K562 (cell line): ENCODE data around the gene EIF2S2. TPM values are rescaled to one million over a fixed set of nuclear protein-coding genes. Genes with fewer than 3 reads are reported as not detected.

Experiments
- CEBPB ChIP-seq: fragments of 450-650 bp; IDR thresholded peaks from 2 replicates; pipeline ENCODE4 v1.6.1; 2016; ENCODE audit warnings: missing genetic modification characterization, missing compliant biosample characterization
- E4F1 ChIP-seq: fragments of 250-450 bp; sonication (Bioruptor Pico); IDR thresholded peaks from 2 replicates; pipeline ENCODE4 v1.5.0; 2021; ENCODE audit warnings: mild to moderate bottlenecking, borderline replicate concordance
- GTF2E2 ChIP-seq: fragments of 200-800 bp; sonication (Bioruptor generic); IDR thresholded peaks from 2 replicates; pipeline ENCODE4 v1.6.1; 2016; ENCODE audit warnings: missing genetic modification characterization, missing compliant biosample characterization
- GTF2F1 ChIP-seq: IDR thresholded peaks from 2 replicates; pipeline ENCODE4 v1.6.1; 2011; ENCODE audit warnings: low read depth, low read length, improper control_type of control experiment
- HMG20A ChIP-seq: fragments of 450-650 bp; formaldehyde crosslinking; conservative IDR thresholded peaks from 2 replicates; pipeline ENCODE4 v1.4.0; 2020; ENCODE audit warnings: mild to moderate bottlenecking, mixed read lengths
- HOXB6 ChIP-seq: fragments of 250-450 bp; sonication (Bioruptor Pico); IDR thresholded peaks from 2 replicates; pipeline ENCODE4 v1.5.1; 2022; ENCODE audit warnings: mild to moderate bottlenecking, borderline replicate concordance
- IRF1 ChIP-seq: sonication (generic); formaldehyde crosslinking; IDR thresholded peaks from 2 replicates; pipeline ENCODE4 v1.8.0; 2022; ENCODE audit warnings: missing genetic modification reagents, mild to moderate bottlenecking, borderline replicate concordance
- JUN ChIP-seq, 2 experiments: sonication (generic) in 1 of 2; formaldehyde crosslinking in 1 of 2; IDR thresholded peaks; 2 replicates each; pipeline versions ENCODE4 v1.6.1 to v1.8.0; 2012 to 2022; ENCODE audit warnings: borderline replicate concordance in 2 of 2, mild to moderate bottlenecking in 2 of 2, improper control_type of control experiment in 1 of 2, low read depth in 1 of 2, low read length in 1 of 2, missing genetic modification reagents in 1 of 2
- KDM1A ChIP-seq, 2 experiments: fragments of 450-650 bp; IDR thresholded peaks; 2 replicates each; pipeline ENCODE4 v1.6.1; 2016; ENCODE audit warnings: mild to moderate bottlenecking in 2 of 2
- L3MBTL2 ChIP-seq: fragments of 450-650 bp; IDR thresholded peaks from 2 replicates; pipeline ENCODE4 v1.6.1; 2016; ENCODE audit warnings: mild to moderate bottlenecking, moderate library complexity
- MTA1 ChIP-seq: fragments of 450-650 bp; IDR thresholded peaks from 2 replicates; pipeline ENCODE4 v1.6.1; 2017; ENCODE audit warnings: borderline replicate concordance
- MTA2 ChIP-seq: fragments of 450-650 bp; IDR thresholded peaks from 2 replicates; pipeline ENCODE4 v1.6.1; 2016; ENCODE audit warnings: low read depth
- NCOR1 ChIP-seq: fragments of 450-650 bp; IDR thresholded peaks from 2 replicates; pipeline ENCODE4 v1.6.1; 2016; ENCODE audit warnings: mild to moderate bottlenecking, moderate library complexity
- NFIX ChIP-seq: fragments of 250-450 bp; sonication (Bioruptor Pico); IDR thresholded peaks from 2 replicates; pipeline ENCODE4 v1.4.0; 2020; ENCODE audit warnings: low read depth, mild to moderate bottlenecking, moderate library complexity
- RAD21 ChIP-seq, 2 experiments: fragments of 250-450 bp in 1 of 2; fragments of 450-650 bp in 1 of 2; sonication (Bioruptor Pico) in 1 of 2; formaldehyde crosslinking in 1 of 2; IDR thresholded peaks in 1 of 2; conservative IDR thresholded peaks in 1 of 2; 2 replicates each; pipeline versions ENCODE4 v1.4.0 to v1.8.0; 2020 to 2022; ENCODE audit warnings: mild to moderate bottlenecking in 2 of 2, moderate library complexity in 1 of 2
- RHOXF2B ChIP-seq: fragments of 250-450 bp; sonication (Bioruptor Pico); conservative IDR thresholded peaks from 2 replicates; pipeline ENCODE4 v1.5.1; 2021
- SAFB ChIP-seq: fragments of 200-400 bp; formaldehyde crosslinking; IDR thresholded peaks from 2 replicates; pipeline ENCODE4 v1.6.1; 2017; ENCODE audit warnings: low read depth, low read length, borderline replicate concordance
- SMAD3 ChIP-seq: fragments of 450-650 bp; formaldehyde crosslinking; conservative IDR thresholded peaks from 2 replicates; pipeline ENCODE4 v1.4.0; 2020; ENCODE audit warnings: mild to moderate bottlenecking
- SMC3 ChIP-seq: conservative IDR thresholded peaks from 2 replicates; pipeline ENCODE4 v1.6.1; 2011; ENCODE audit warnings: low read depth, low read length, improper control_type of control experiment; ENCODE audit not compliant: insufficient read depth
- SOX6 ChIP-seq: fragments of 450-650 bp; IDR thresholded peaks from 2 replicates; pipeline ENCODE4 v1.6.1; 2014; ENCODE audit warnings: mild to moderate bottlenecking
- SRSF9 ChIP-seq: fragments of 200-400 bp; formaldehyde crosslinking; IDR thresholded peaks from 2 replicates; pipeline ENCODE4 v1.6.1; 2017; ENCODE audit warnings: low read depth, low read length, borderline replicate concordance
- STAT5A ChIP-seq: IDR thresholded peaks from 2 replicates; pipeline ENCODE4 v1.6.1; 2012; ENCODE audit warnings: low read length, inconsistent platforms, borderline replicate concordance
- ZFPM2 ChIP-seq: fragments of 250-450 bp; sonication (Bioruptor Pico); IDR thresholded peaks from 2 replicates; pipeline ENCODE4 v1.5.1; 2022; ENCODE audit warnings: mild to moderate bottlenecking
- ZNF184 ChIP-seq: sonication (generic); formaldehyde crosslinking; IDR thresholded peaks from 2 replicates; pipeline ENCODE4 v1.5.0; 2020; ENCODE audit warnings: missing genetic modification reagents
- ZNF3 ChIP-seq: fragments of 250-450 bp; sonication (Bioruptor Pico); IDR thresholded peaks from 2 replicates; pipeline ENCODE4 v1.5.0; 2021; ENCODE audit warnings: mild to moderate bottlenecking, moderate library complexity
- ZNF431 ChIP-seq: sonication (generic); formaldehyde crosslinking; IDR thresholded peaks from 2 replicates; pipeline ENCODE4 v1.8.0; 2022; ENCODE audit warnings: mild to moderate bottlenecking, missing genetic modification reagents
- ZNF639 ChIP-seq, 2 experiments: fragments of 200-800 bp in 1 of 2; sonication (Bioruptor generic) in 1 of 2; sonication (generic) in 1 of 2; formaldehyde crosslinking in 1 of 2; IDR thresholded peaks in 1 of 2; conservative IDR thresholded peaks in 1 of 2; 2 replicates each; pipeline versions ENCODE4 v1.5.0 to v1.6.1; 2016 to 2020; ENCODE audit warnings: missing compliant biosample characterization in 1 of 2, missing genetic modification characterization in 1 of 2, missing genetic modification reagents in 1 of 2
- polyA plus RNA-seq, 8 experiments: library from polyadenylated mRNA; depleted of rRNA in 4 of 8; stranded (reverse) in 5 of 8; unstranded in 3 of 8; fragments of >200 nt; fragmentation: Nextera tagmentation in 2 of 8; fragmentation: Illumina TruSeq in 1 of 8; extraction: Ambion mirVana in 2 of 8; extraction: Trizol in 1 of 8; gene quantifications; 2 replicates each; pipeline versions ENCODE4 v1.2.1 to v1.2.3, GENCODE V29; 2011 to 2014; ENCODE audit warnings: inconsistent platforms in 1 of 8, missing spikeins in 1 of 8
- total RNA-seq, 7 experiments: library from RNA; depleted of rRNA in 6 of 7; stranded (reverse); fragments of >200 nt in 6 of 7; fragmentation: Illumina TruSeq in 2 of 7; extraction: Trizol in 2 of 7; gene quantifications; 2 replicates each; pipeline versions ENCODE4 v1.2.1 to v1.2.3, GENCODE V29; 2011 to 2021; ENCODE audit warnings: low replicate concordance in 1 of 7

Gene EIF2S2
- total and polyA plus RNA-seq, 9 of the 15 experiments (the other 6 are each of a cell fraction or from before 2014, with no cell fraction given), result 79.7 to 220 (median 154) TPM

GRCh38 chr20:34127792-34128191 lies 15.7 kb upstream of the EIF2S2 start (continued):
- TF ChIP-seq MTA1 (no peak), SMC3 (no peak), ZNF431 (CRISPR knock-in tag) (no peak), NFIX (no peak), CEBPB (no peak), NCOR1 (peak; percentile 75), L3MBTL2 (no peak), ZFPM2 (CRISPR knock-in tag) (no peak), RAD21 (CRISPR knock-in tag; conservative IDR thresholded peaks at IDR 0.05 in 1 of 2, IDR thresholded peaks at IDR 0.05 in 1 of 2) (no peak), SOX6 (peak; percentile 23; the same call in 1 of the 2 replicates), IRF1 (CRISPR knock-in tag) (no peak), SAFB (no peak), HMG20A (no peak), GTF2E2 (tag) (no peak), SMAD3 (CRISPR knock-in tag) (no peak), ZNF184 (CRISPR knock-in tag) (no peak), SRSF9 (no peak), ZNF3 (CRISPR knock-in tag) (no peak), GTF2F1 (no peak), MTA2 (0 out of 2 replicates have a peak, but pooled peaks have one; percentile 39), KDM1A (IDR thresholded peaks at IDR 0.05) (0 out of 4 replicates have a peak, but pooled peaks of 1 of the 2 experiments have one; percentile 8), HOXB6 (CRISPR knock-in tag) (no peak), JUN (IDR thresholded peaks at IDR 0.05; ENCODE audit: borderline replicate concordance, low read depth, low read length) (no peak), JUN (CRISPR knock-in tag; IDR thresholded peaks at IDR 0.05; ENCODE audit: borderline replicate concordance) (no peak), E4F1 (CRISPR knock-in tag) (no peak), STAT5A (no peak), ZNF639 (CRISPR knock-in tag; conservative IDR thresholded peaks at IDR 0.05 in 1 of 2, IDR thresholded peaks at IDR 0.05 in 1 of 2) (no peak), RHOXF2B (CRISPR knock-in tag) (no peak)
